Mammary microvascular endothelial cell (primary cell): Measurements from ENCODE around the gene VHLL. TPM values are rescaled to one million over a fixed set of nuclear protein-coding genes. Genes with fewer than 3 reads are reported as not detected.

Experiments used
- total RNA-seq: library from RNA; depleted of rRNA; stranded (reverse); fragments of >200 nt; gene quantifications from 2 replicates; pipeline ENCODE4 v1.2.3, GENCODE V29; 2015

VHLL gene
- not detected in 2 replicates for total RNA-seq

GRCh38 chr1:156298852-156299357 is at the start of gene VHLL:
Gene VHLL (minus strand): TSS chr1:156299307. CDS start chr1:156299189, 118 bp downstream.

GRCh38 chr1:156338180-156338976 is 39.3 kb upstream of the VHLL start, which contains the start of the genes CCT3 and TSACC:
Gene CCT3 (minus strand): TSS chr1:156338292. CDS start chr1:156338184, 108 bp downstream.
Gene TSACC (plus strand): TSS chr1:156338526. CDS start chr1:156339758, 1,232 bp downstream.

DNA sequence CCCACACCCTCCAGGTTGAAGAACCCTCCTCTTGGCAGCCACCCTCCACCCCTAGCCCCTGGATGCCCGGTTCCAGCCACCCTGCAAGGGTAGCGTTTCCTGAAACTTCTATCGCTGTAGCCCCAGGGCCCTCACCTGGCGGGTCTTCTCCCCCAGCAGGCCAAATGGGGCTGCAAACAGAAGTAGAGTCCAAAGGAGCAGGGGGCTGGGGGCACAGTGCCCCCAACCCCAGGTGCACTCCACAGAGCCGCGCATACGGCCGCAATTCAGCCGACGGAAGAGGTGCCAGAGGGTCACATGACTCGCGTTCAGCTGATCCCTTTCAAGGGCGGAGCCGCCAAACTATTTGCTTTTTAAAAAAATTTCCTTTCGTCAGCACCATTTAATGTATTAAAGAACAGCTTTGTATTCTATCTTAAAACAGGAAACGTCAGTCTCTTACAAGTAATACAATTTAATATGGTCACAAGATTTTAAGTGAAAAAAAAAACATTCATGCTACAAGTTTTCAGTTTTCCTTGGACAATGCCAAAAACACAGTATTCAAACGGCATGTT is 3.6 kb downstream of the VHLL start, which contains the start of gene GLMP:
Gene GLMP (minus strand): TSS at position 289 of the 557 bp plus-strand sequence. CDS start 34 bp downstream, at position 255.

DNA sequence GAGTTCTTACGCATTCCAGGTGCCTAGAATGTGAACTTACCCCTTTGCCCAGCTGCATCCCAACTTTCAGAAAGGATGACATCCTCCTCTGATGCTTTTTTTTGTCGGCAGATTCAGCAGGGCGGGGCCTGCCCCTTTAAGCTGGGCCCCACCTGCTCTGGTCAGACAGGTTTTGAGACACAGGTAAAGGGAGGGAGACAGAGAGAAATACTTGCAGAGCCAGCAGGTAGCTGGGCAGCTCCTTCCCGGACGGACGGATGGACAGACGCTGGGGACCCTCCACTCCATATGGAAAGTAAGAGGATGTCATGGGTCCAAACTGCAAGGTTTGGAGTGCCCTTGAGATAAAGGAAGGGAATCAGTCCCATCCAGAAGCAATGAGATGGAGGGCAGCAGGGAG is 15.0 kb downstream of the VHLL start, which contains the start of gene TMEM79:
Gene TMEM79 (plus strand): TSS at position 214 of the 400 bp plus-strand sequence. CDS start 902 bp downstream, outside the sequence.

DNA sequence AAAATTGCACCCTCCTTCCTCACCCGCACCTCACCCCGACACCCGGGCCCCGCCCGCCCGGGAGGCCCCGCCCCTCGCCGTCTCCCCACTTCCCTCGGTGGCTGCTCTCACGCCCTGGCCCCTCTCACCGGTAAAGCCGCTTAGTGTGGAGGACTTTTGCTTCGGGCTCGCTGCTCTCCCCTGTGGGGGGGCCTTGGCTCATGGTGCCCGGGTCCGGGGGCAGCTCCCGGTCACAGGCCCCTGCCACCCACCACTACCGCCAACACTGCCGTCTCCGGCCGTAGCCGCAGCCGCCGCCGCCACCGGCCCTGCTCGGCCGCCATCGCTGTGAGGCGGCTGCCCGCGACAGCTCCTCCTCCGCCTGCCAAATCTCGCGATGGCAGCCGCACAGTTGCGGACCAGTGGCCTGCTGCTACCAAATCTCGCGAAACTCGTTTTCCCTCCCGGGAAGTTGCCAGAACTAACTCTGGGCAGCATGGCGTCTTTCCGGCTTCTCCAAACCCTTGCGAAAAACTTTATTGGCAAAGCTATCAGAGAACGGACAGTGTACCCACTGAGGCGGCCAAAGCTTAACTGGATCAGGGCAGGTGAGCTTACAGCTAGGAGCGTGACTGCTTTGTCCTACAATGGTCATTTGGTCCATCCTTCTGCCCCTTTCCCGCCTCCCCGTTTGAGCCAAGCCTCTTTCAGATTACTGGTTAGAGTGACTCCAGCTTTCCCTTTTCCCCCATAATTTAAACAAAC is 16.5 kb downstream of the VHLL start, which contains the start of gene SMG5:
Gene SMG5 (minus strand): TSS at position 347 of the 744 bp plus-strand sequence. CDS start 145 bp downstream, at position 202.

Other genes starting within 250 kb of the VHLL start
- gene UBQLN4, start 245.5 kb downstream of the VHLL start, total RNA-seq = 30.1 and 30.8 TPM in 2 replicates
- 93.0 and 94.1 TPM in 2 replicates for gene LAMTOR2, start 244.5 kb downstream of the VHLL start, total RNA-seq
- not detected in 2 replicates for gene RAB25, start 238.1 kb downstream of the VHLL start, total RNA-seq
- 1.8 and 2.8 TPM in 2 replicates for gene MEX3A, start 216.8 kb downstream of the VHLL start, total RNA-seq
- gene LMNA, start 184.6 kb downstream of the VHLL start, total RNA-seq = 1,062 and 1,120 TPM in 2 replicates
- gene SEMA4A, start 145.7 kb downstream of the VHLL start, total RNA-seq = 0.49 and 1.1 TPM in 2 replicates
- gene SLC25A44, start 105.2 kb downstream of the VHLL start, total RNA-seq = 15.1 and 17.5 TPM in 2 replicates
- gene PMF1, start 86.3 kb downstream of the VHLL start, total RNA-seq = 102 and 103 TPM in 2 replicates
- gene BGLAP, start 57.1 kb downstream of the VHLL start, total RNA-seq = not detected in 2 replicates
- 0.20 TPM in 1 of 2 replicates, not detected in the other for gene PAQR6, start 51.3 kb downstream of the VHLL start, total RNA-seq
- gene SMG5, start 16.5 kb downstream of the VHLL start, total RNA-seq = 72.1 and 76.0 TPM in 2 replicates
- 1.6 and 2.3 TPM in 2 replicates for gene TMEM79, start 15.0 kb downstream of the VHLL start, total RNA-seq
- gene GLMP, start 3.6 kb downstream of the VHLL start, total RNA-seq = 105 and 123 TPM in 2 replicates
- gene CCT3, start 39.0 kb upstream of the VHLL start, total RNA-seq = 398 and 431 TPM in 2 replicates
- gene TSACC, start 39.2 kb upstream of the VHLL start, total RNA-seq = 2.4 TPM in 1 of 2 replicates, not detected in the other
- not detected in 2 replicates for gene RHBG, start 69.9 kb upstream of the VHLL start, total RNA-seq
- 30.1 and 32.3 TPM in 2 replicates for gene MEF2D, start 201.5 kb upstream of the VHLL start, total RNA-seq